ENCODE measurements around the gene MPV17.
"Not testable (repeated sequence)": the region's sequence is repeated elsewhere in the genome, so short reads cannot be mapped to it uniquely, and the experiment has no call there.

The MPV17 gene

GRCh38 chr2:27322301-27322765, 564 bp downstream of the MPV17 start:
- DNase-seq = peak; percentile 35 to 54

DNA sequence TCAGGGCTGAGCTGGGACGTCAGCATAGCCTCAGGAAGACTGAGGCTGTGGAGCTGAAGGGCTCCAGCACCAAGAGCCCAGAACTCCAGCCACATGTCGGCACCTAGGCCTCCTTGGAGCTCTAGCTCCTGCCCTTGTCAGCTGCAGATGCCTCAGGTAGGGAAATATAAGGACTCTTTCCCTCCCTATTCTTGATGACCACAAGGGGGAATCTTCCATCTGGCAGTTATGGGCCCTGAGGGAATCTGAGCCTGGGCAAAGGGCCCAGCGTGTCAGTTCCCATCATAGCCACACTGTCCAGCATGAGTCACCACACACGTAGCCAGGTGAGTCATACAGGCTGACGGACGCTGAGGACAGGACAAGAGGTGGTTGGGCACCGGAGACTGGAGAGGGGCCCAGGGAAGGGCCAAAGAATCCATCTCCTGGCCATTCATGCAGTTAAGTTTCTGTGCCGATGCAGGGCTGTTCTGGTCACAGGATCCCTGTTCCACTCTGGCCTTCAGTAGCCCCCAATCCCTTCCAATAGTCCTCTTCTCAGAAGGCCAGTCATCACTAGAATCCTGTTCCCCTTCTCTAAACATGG, 1.8 kb downstream of the MPV17 start:
- DNase-seq = peak; percentile 25 to 68

DNA sequence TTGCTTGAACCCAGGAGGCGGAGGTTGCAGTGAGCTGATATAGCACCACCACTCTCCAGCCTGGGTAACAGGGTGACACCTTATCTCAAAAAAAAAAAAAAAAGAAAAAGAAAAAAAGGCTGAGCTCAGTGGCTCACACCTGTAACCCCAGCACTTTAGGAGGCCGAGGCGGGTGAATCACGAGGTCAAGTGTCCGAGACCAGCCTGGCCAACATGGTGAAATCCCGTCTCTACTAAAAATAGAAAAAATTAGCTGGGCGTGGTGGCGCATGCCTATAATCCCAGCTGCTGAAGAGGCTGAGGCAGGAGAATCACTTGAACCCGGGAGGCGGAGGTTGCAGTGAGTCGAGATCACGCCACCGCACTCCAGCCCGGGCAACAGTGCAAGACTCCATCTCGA, 3.1 kb downstream of the MPV17 start:
- DNase-seq = not testable (repeated sequence)

DNA sequence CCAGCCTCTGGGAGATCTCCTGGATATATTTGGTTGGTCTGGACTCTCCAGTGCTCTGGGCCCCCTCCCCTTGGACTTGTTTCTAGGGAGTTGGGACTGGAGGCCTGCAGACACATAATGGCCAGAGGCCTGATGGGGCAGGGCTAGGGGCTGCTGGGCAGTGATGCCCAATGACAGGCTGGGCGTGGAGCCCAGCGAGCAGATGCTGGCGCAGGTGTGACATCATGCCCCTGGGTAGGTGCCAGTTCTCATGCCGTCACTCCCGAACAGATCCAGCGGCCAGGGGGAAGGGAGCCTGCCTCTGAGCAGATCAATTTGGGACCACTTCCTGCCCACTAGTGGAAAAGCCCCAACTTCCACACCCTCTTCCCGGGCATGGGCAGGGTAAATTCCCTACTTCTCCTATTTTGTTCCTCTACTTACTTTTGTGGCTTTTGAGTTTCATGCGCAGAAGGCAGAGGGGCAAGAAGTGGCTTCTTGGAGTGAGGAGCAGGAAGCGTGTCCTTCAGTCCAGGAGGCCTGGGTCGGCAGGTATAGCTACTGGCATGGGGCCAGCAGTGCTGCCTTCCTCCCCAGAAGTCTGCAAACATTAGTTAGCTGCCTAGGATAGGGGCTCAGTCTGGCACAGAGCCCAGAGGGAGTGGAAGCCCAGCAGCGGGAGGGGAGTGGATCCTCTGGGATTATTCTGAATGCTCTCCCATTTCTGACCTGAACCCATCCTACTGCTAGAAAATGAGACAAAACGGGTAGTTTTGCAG, 6.1 kb downstream of the MPV17 start:
- peak; percentile 32 to 42 for DNase-seq

DNA sequence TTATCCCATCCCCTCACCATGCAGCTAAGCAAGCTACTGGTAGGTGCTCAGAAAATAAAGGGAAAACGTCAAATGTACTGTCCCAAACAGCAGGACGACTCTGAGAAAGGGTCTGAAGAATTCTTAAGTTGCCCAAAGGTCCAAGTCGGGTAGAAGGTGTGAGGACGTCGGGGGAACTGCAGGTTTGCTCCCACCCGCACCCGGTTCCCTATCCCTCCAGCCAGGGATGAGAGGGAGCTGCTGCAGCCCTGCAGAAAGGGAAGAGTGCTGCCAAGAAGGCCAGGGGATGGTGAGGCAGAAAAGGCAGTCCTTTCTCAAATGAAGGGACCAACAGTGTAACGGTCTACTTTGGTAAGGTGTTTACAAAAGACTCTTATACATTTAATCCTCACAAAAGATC, 7.8 kb downstream of the MPV17 start:
- no peak for DNase-seq

DNA sequence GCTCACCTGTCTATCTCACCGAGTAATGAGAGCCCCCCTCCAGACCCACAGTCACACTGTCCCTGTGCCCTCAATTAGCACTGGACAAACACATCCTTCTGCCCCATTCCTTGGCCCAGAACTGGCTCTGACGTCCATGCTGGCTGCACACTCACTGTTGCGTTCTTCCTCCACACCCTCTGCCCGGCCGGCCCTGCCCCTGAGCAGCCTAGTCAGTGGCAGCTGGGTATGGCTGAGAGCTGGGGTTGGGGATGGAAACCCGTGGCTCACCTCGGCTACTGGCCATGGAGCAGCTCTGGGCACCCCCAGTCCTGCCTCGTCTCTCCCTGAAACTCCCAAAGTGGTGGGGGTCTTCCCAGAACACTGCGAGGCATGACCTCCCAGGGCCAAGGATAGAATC, 8.2 kb downstream of the MPV17 start:
- DNase-seq = no peak

- no peak for DNase-seq
These were observed 8.8 kb downstream of the MPV17 start for GRCh38 chr2:27313882-27314645.

DNA sequence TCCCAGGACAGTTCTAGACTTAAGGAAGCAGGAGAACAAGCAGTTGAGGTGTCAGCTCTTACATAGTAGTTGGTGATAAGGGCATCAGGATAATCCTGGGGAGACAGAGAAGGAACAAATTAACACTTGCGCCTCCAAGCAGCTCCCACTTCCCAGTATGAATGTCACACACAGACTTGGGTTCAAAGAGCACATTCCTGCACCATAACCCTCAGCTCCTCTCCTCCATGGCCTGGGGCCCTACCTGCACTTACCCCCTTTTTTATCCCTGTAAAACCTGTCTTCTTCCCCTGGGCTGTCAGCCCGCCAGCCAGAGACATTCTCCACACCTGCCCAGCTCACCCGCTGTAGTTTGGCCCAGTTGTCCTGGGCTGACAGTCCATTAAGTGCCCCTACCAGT, 10.7 kb downstream of the MPV17 start:
- no peak for DNase-seq

DNA sequence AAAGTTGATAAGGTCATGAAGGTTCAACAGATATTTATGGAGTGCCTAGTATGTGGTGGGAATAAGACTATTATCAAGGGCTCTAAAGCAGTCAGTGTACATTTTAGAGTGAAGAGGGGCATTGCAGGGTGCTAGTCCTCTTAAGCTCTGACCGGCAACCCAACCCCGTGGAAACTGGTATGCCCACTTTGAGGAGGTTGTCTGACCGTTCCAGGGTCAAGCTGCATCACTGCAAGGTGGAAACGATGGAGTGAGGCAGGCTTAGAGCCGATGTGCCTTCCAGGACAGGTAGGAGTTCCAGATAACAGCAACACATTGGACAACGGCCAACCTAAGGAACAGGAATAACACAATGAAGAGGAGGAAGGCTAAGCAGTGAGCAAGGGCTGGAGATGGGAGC, 13.2 kb downstream of the MPV17 start:
- DNase-seq = no peak

- no peak for DNase-seq
These were observed 14.5 kb downstream of the MPV17 start, which contains the start of gene UCN for GRCh38 chr2:27308359-27308881. Gene UCN (minus strand): TSS chr2:27308445. CDS start chr2:27307895, 550 bp downstream.

DNA sequence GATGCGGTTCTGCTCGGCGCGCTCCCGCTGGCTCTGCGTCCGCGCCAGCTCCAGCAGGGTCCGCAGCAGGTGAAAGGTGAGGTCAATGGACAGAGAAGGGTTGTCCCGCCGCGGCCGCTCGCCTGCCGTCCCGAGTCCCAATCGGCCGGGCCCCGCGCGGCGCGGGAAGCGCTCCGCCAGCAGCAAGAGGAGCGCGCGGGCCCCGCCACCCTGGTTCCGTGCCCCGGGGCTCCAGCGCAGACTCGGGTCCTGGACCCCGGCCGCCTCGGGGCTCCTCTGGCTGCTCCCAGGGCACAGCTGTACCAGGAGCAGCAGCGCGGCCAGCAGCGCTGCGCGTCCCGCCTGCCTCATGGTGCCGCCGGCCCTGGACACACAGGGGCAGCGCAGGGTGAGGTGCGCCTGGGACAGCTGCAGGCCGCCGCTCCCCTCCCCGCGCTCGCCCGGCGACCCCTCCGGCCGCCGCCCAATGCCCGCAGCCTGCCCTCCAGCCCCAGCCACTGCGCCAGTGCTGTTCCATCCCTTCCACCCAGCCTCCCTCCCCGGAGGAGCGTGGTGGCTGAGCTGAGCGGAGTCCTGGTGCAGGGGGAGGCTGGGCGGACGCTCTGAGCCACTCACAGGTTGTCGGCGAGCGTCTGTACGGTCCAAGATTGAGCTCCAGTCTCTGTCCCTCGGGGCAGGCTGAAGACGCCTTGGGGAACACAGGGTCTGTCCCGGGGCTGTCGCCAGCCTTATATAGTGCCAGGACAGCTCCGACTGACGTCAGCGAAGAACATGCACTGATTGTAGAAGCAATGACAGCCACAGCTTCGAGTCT, 15.1 kb downstream of the MPV17 start:
- no peak for DNase-seq

DNA sequence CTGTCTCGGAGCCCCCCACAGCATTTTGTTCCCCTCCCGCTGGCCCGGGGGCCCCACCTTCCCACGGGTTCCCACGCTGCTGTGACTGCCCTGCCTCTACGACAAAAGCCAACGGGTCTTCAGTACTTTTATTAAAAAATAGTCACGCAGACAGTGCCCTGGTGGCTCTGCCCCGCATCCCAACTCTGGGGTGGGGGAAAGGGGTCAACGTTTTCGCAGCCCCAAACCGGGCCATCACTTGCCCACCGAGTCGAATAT, 15.7 kb downstream of the MPV17 start:
- no peak for DNase-seq

DNA sequence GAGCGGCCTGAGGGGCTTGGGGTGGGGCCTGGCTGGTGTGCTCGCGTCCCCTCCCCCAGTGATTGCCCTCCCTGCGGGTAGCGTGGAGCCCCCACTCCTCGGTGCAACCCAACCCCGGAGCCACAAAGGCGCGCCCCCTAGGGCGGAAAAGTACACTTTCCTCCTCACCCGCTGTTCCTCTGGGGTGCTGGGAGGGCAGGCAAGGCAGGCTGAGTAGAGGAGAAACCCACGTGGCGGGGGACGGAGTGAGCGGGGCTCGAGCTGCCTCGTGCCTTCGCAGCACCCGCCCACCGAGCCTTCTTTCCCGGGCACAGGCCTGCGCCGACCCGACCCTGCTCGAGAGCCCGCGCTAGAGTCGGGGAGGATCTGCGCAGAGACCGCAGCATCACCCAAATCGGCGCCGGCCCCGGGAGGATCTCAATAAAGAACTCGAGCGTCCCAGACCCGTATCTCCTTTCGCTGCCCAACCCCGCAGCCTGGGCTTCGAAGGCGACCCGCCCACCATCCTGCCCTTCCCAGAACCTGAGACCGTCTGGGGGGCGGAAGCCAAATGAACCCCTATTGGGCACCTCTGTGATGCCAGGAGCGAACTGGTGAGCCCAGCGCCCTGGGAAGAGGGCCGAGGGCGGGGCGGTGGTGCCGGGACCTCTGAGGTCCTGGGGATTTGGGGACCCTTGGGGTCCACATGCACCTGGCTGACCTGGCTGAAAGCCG, 16.2 kb downstream of the MPV17 start:
- DNase-seq = no peak

GRCh38 chr2:27306136-27306535, 16.8 kb downstream of the MPV17 start:
- no peak for DNase-seq

DNA sequence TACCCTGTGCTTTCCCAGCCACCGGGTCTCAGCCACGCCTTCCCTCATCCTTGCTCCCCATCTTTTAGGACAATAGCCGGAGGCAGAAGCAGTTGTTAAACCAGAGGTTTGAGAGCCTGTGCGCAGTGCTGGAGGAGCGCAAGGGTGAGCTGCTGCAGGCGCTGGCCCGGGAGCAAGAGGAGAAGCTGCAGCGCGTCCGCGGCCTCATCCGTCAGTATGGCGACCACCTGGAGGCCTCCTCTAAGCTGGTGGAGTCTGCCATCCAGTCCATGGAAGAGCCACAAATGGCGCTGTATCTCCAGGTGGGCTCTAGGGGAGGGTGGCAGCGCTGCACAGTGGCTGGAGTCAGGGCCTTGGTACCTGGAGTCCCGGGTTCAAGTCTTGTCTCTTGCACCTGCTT, 17.4 kb downstream of the MPV17 start:
- DNase-seq = no peak

DNA sequence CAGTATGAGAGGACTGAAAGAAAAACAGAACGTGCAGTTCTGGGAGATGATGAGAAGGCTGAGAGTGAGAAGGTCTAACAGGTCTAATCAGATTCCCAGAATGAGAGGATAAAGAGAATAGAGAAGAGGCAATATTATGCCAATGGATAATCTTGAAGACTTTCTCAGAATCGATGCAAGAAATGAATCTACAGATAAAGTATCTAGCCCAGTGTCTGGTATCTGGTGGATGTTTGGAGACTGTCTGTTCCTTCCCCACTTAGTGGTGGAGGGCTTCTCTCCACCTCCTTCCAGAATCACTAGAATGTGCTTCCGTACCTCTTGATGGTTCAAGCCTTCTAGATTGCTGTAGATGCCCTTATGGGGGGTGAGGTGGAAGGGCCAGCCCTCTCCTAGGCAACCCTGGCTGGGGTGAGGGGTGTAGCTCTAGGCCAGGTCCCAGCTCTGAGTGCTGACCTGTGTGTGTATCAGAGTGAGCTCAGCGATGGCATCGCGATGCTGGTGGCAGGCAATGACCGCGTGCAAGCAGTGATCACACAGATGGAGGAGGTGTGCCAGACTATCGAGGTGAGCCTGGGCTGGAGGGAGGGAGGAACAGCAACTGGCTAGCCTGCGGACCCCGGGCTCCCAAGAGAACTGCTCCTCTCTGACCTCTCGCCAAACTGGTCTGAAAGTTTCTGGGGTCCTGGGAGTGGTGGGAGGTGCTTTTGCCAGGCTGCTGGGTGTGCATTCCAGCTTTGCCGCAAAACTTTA, 18.2 kb downstream of the MPV17 start:
- DNase-seq = no peak

DNA sequence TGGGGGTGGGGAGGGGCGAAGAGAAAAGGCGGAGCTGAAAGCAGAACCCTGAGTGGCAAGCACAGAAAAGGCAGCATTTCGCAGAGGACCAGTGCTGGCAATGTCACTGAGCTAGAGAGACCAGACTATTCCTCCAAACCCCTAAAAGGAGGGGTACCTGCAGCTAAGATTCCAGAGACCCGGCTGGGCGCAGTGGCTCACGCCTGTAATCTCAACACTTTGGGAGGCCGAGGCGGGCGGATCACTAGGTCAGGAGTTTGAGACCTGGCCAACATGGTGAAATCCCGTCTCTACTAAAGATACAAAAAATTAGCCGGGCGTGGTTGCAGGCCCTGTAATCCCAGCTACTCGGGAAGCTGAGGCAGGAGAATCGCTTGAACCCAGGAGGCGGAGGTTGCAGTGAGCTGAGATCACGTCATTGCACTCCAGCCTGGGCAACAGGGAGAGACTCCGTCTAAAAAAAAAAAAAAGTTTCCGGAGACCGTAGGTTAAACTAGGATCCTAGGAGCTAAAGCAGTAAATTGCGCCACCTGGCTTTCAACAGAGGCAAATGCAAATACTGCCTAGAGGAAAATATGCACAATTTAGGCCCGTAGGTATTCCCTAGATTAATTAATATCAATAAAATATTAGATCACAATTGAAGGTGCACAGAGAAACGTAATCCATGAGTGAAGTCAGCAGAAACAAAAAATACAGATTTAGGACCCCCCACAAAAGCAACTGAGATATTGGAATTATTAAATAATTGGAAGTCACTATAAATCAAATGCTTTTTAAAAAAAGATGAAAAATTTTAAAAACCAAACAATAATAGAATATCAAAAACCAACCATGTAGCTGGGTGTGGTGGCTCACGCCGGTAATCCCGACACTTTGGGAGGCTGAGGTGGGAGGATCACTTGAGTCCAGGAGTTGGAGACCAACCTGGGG, 19.5 kb downstream of the MPV17 start:
- peak; percentile 80 to 81 for DNase-seq

DNA sequence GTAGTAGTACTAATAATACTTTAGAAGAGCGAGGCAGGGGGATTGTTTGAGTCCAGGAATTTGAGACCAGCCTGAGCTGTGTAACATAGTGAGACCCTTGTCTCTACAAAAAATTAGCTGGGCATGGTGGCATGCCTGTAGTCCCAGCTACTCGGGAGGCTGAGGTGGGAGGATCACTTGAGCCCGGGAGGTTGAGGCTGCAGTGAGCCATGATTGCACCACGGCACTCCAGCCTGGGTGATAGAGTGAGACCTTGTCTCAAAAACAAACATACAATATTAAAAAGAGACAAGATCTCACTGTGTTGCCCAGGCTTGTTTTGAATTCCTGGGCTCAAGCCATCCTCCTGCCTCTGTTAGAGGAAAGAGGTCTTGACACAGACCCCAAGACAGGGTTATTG, 22.3 kb downstream of the MPV17 start:
- not testable (repeated sequence) for DNase-seq

DNA sequence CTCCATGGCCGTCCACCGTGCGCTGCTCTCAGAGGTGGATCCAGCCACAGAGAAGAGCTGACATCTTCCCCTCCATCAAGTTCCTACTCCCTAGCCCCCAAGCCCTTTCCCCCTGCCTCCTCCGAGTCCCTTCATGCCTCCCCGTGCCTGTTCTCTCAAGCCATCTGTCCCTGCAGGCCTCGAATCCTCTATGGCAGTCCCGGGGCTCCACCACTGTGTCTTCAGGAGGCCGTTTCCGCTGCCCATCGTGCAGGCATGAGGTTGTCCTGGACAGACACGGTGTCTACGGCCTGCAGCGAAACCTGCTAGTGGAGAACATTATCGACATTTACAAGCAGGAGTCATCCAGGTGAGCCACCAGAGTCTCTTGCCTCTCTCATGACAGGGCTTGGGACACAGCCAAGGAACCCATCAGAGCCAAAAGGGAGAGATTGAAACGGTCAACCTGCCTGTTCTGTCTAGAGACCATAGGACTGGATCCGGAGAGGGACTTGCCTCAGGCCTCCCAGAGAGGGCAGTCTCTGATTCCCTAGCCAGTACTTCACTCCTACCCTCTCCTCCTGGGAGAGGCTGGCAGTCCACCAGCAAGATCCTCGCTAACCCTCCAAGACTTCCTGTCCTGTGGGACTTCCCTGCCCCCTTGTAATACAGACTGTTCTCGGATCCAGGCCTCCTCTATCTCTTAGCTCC, 24.4 kb downstream of the MPV17 start:
- DNase-seq = no peak

- DNase-seq = no peak
These were observed 25.7 kb downstream of the MPV17 start for GRCh38 chr2:27297195-27297594.

Data from inflammatory macrophage treated with lipopolysaccharide for 1 hour (primary cell).